D721Med (cell line): ENCODE results near the gene PCDHA10.
"Not testable (repeated sequence)": the region's sequence is repeated elsewhere in the genome, so short reads cannot be mapped to it uniquely, and the experiment has no call there.

Experiments
- DNase-seq: peaks from one replicate; pipeline ENCODE4 v3.0.0; 2011; ENCODE audit warnings: low spot score; ENCODE audit not compliant: insufficient read length
- FAIRE-seq: peaks from 2 replicates; lab custom pipeline; 2011; peaks lifted over from hg19 to GRCh38; lab: Jason Lieb, UNC
- CTCF ChIP-seq: IDR thresholded peaks from 2 replicates; pipeline ENCODE4 v1.5.1; 2012; ENCODE audit warnings: mild to moderate bottlenecking, control low read depth; ENCODE audit not compliant: insufficient read depth; ENCODE audit errors: missing control alignments

Gene PCDHA10

DNA sequence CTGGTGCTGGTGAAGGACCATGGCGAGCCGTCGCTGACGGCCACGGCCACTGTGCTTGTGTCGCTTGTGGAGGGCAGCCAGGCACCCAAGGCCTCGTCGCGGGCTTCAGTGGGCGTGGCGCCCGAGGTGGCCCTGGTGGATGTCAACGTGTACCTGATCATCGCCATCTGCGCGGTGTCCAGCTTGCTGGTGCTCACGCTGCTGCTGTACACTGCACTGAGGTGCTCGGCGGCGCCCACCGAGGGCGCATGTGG lies 2.2 kb downstream of the PCDHA10 start:
- DNase-seq (no peak), FAIRE-seq (no peak)
- TF ChIP-seq CTCF = no peak

- DNase-seq (no peak), FAIRE-seq (no peak)
- no peak for TF ChIP-seq CTCF
Observed at GRCh38 chr5:140862441-140863295, 7.0 kb downstream of the PCDHA10 start.

DNA sequence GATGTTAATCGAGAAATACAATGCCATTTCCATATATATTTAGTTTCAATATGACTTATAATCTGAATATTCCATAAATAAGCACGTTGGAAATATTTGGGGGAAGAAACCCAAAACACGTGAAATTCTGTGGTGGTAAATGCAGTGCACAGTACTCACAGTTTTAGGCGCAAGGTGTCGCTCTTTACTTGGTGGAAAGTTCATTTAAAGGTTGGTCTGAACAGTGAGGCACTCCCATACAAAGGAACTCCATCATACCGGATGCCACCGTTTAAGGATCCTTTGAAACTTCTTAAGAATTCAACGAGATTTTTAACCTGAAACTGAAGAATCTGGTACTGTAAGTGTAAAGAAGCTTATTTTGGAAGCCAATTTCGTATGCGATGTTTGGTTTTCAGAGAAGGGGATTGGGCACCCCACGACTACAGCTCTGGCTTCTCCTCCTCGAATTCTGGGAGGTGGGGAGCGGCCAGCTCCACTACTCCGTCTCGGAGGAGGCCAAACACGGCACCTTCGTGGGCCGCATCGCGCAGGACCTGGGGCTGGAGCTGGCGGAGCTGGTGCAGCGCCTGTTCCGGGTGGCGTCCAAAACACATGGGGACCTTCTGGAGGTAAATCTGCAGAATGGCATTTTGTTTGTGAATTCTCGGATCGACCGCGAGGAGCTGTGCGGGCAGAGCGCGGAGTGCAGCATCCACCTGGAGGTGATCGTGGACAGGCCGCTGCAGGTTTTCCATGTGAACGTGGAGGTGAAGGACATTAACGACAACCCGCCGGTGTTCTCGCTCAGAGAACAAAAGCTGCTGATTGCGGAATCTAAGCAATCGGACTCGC lies 13.2 kb downstream of the PCDHA10 start, which contains the start of gene PCDHA11:
PCDHA11 (plus strand) TSS at position 237 of the 834 bp plus-strand sequence; CDS start at position 384, 147 bp downstream.
- FAIRE-seq (no peak), DNase-seq (no peak)
- no peak for TF ChIP-seq CTCF

DNA sequence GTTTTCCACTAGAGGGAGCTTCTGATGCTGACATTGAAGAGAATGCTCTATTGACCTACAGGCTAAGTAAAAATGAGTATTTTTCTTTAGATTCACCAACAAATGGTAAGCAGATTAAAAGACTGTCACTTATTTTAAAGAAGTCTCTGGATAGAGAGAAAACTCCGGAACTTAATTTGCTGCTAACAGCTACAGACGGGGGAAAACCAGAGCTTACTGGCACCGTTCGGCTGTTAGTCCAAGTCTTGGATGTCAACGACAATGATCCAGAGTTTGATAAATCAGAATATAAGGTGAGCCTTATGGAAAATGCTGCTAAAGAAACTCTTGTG lies 13.8 kb downstream of the PCDHA10 start:
- no peak for FAIRE-seq
- DNase-seq = no peak
- TF ChIP-seq CTCF = peak; percentile 20

GRCh38 chr5:140870221-140871201 lies 14.8 kb downstream of the PCDHA10 start:
- no peak for TF ChIP-seq CTCF
- FAIRE-seq = no peak
- no peak for DNase-seq

DNA sequence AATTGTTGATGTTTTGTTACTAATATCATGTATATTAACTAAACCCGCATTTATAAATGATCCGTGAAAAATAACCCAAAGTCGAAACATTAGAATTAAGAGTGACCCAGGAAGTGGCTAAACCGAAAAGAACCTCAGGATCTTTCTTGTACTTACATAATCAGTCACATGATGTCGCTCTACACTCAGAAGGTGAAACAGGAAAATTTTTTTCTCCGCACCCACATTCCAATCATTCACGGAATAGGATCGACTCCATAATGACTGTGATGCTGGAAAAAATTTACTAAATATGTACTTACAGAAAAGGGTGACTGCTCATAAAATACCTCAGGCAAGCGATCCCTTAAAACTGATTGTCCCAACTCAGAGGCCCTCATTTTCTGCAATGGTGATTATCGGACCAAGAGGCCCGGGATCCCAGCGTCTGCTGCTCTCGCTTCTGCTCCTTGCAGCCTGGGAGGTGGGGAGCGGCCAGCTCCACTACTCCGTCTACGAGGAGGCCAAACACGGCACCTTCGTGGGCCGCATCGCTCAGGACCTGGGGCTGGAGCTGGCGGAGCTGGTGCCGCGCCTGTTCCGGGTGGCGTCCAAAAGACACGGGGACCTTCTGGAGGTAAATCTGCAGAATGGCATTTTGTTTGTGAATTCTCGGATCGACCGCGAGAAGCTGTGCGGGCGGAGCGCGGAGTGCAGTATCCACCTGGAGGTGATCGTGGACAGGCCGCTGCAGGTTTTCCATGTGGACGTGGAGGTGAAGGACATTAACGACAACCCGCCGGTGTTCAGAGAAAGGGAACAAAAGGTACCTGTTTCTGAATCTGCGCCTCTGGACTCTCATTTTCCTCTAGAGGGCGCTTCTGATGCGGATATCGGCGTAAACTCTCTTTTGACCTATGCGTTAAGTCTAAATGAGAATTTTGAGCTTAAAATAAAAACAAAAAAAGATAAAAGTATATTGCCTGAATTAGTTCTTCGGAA lies 19.7 kb downstream of the PCDHA10 start, which contains the start of gene PCDHA12:
PCDHA12 (plus strand) TSS at position 224 of the 981 bp plus-strand sequence; CDS start at position 389, 165 bp downstream.
- FAIRE-seq (no peak), DNase-seq (no peak)
- TF ChIP-seq CTCF = peak; percentile 4

GRCh38 chr5:140876541-140877261 lies 21.0 kb downstream of the PCDHA10 start:
- DNase-seq, FAIRE-seq: not testable (repeated sequence)
